ENCODE data around the gene MLLT3. TPM values are rescaled to one million over a fixed set of nuclear protein-coding genes. Genes with fewer than 3 reads are reported as not detected.

The MLLT3 gene
- total RNA-seq, result 188 TPM

GRCh38 chr9:20622330-20623020 lies at the start of gene MLLT3:
Gene MLLT3 (minus strand): TSS chr9:20622499.

Small RNAs within 50 kb of the gene (small RNA-seq; reads per million reads assigned to genes)
- 1.2 reads per million, percentile 72 among the genes with 10 or more reads in this experiment for gene MIR4473 (ENCODE audit: low replicate concordance)
- gene MIR4474 (ENCODE audit: low replicate concordance), result 0.09 reads per million
- gene RNU4-26P (ENCODE audit: low replicate concordance), result not detected

Other genes with a start within 250 kb of the MLLT3 start
- 188 TPM for gene FOCAD, start 61.8 kb upstream of the MLLT3 start, total RNA-seq